Spleen (tissue), 7 donors: ENCODE results near the gene GYG1.

Experiments used
- POLR2A ChIP-seq, 3 donors: fragments of 450-650 bp; IDR thresholded peaks; one replicate each; pipeline ENCODE4 v1.5.1; 2017; ENCODE audit warnings: antibody characterized with exemption in 3 of 3, mild to moderate bottlenecking in 1 of 3
- POLR2AphosphoS5 ChIP-seq, 3 donors: sonication (generic); formaldehyde crosslinking; IDR thresholded peaks; one replicate each; pipeline ENCODE4 v1.5.1; 2017; ENCODE audit warnings: antibody characterized with exemption in 3 of 3
- TF ChIP-seq, protein P1 (sequence below), 11 experiments: fragments of 200-600 bp in 7 of 11; fragments of 450-650 bp in 4 of 11; sonication (generic) in 4 of 11; IDR thresholded peaks in 8 of 11; conservative IDR thresholded peaks in 3 of 11; 1 replicate in 7 of 11; 2 replicates in 4 of 11; pipeline versions ENCODE4 v1.4.0 to v1.8.0; 2016 to 2021; ENCODE audit warnings: antibody characterized with exemption in 11 of 11, inconsistent platforms in 4 of 11, mild to moderate bottlenecking in 1 of 11
- donor health status: DM: no; HTN: no; CAD: no; lungs with moderate emphysema.
- donor health status: DM: no; HTN: no; CAD: no.
- donor health status: DM: no; HTN: no; CAD: no.

DNA sequence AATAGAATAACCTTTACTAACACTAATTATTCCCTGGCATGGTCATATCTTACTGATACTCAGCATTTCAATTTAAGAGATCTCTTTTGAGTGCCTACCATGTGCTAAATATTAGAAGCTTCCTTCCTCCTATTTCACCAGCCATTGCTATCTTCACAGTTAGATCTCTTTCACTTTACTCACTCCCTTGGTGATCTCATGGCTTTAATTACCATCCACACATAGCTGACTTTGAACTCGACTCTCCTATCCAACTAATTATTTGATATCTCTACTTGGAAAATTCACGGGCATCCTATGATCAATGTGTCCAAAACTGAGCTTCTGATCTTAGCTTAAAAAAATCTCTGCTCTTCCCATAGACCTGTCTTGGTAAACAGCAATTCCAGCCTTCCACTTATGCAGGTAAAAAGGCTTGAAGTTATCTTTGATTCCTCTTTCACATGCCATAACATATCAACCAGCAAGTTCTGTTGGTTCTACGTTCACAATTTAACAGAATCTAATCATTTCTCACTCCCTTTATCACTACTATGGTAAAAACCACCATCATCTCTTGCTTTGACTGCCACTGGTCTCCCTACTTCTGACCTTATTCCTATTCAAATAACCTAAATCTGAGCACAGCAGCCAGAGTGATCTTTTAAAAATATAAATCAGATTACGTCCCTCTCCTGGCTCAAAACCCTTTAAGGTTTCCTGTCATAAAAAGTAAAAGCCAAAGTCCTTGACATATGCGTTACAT, 53.2 kb downstream of the GYG1 start:
- TF ChIP-seq, protein P1, sequence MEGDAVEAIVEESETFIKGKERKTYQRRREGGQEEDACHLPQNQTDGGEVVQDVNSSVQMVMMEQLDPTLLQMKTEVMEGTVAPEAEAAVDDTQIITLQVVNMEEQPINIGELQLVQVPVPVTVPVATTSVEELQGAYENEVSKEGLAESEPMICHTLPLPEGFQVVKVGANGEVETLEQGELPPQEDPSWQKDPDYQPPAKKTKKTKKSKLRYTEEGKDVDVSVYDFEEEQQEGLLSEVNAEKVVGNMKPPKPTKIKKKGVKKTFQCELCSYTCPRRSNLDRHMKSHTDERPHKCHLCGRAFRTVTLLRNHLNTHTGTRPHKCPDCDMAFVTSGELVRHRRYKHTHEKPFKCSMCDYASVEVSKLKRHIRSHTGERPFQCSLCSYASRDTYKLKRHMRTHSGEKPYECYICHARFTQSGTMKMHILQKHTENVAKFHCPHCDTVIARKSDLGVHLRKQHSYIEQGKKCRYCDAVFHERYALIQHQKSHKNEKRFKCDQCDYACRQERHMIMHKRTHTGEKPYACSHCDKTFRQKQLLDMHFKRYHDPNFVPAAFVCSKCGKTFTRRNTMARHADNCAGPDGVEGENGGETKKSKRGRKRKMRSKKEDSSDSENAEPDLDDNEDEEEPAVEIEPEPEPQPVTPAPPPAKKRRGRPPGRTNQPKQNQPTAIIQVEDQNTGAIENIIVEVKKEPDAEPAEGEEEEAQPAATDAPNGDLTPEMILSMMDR (IDR thresholded peaks at IDR 0.05 in 8 of 11, conservative IDR thresholded peaks at IDR 0.05 in 3 of 11) = no peak
- TF ChIP-seq POLR2AphosphoS5 (IDR thresholded peaks at IDR 0.05) = no peak
- TF ChIP-seq POLR2A (IDR thresholded peaks at IDR 0.05) = no peak
